ENCODE measurements around the gene RPL18A.

The RPL18A gene

DNA sequence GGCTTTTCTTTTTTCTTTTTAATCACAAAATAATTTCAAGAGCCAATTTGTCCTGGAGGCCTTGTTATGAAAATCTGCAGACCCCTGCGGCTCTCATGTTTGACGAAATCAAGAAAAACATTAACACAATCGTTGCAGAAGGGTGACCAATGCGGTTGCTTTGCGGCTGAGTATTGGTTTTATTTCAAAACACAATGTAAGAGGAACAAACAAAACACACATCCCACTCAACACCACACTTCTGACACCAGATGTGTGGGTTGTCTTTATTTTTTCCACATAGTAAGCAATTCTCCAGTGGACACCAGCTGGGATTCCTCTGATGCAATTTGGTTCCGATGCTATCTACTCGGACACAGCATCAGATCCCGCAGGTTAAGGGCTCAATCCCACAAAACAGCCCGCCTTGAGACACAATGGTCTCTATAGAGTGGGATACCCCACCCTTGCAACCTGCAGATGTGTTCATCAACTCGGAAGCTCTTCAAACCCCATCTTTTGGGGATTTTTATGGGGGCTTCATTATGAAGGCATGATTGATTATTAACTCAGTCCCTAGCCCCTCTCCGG is 51.2 kb downstream of the RPL18A start:
- DNase-seq = no peak
